Stomach (tissue), 4 donors: Measurements from ENCODE around the gene TBC1D3H.
"Not testable (repeated sequence)": the region's sequence is repeated elsewhere in the genome, so short reads cannot be mapped to it uniquely, and the experiment has no call there.

ENCODE experiments used
- CTCF ChIP-seq, 7 experiments: fragments of 450-650 bp in 4 of 7; fragments of 200-600 bp in 3 of 7; sonication (generic) in 3 of 7; IDR thresholded peaks; one replicate each; pipeline ENCODE4 v1.5.1; 2016 to 2019; ENCODE audit warnings: antibody characterized with exemption in 7 of 7, control low read depth in 2 of 7, mild to moderate bottlenecking in 1 of 7
- POLR2A ChIP-seq, 4 donors: fragments of 450-650 bp; IDR thresholded peaks; one replicate each; pipeline ENCODE4 v1.6.1; 2016; ENCODE audit warnings: antibody characterized with exemption in 4 of 4, control low read depth in 2 of 4, mild to moderate bottlenecking in 1 of 4, moderate library complexity in 1 of 4
- POLR2AphosphoS5 ChIP-seq, 3 donors: sonication (generic); formaldehyde crosslinking; IDR thresholded peaks; one replicate each; pipeline ENCODE4 v1.6.1; 2016; ENCODE audit warnings: antibody characterized with exemption in 3 of 3

- TF ChIP-seq CTCF, POLR2A, POLR2AphosphoS5 (IDR thresholded peaks at IDR 0.05): not testable (repeated sequence)
Measured at GRCh38 chr17:36362496-36362895, 25.7 kb downstream of the TBC1D3H start.
